ENCODE measurements around the gene KDM6A. TPM values are rescaled to one million over a fixed set of nuclear protein-coding genes. Genes with fewer than 3 reads are reported as not detected.

The KDM6A gene
- total and polyA plus RNA-seq, 9 of the 15 experiments (the other 6 are each of a cell fraction or from before 2014, with no cell fraction given): 8.4 to 34.3 (median 22.9) TPM

GRCh38 chrX:44946771-44947170 is 73.8 kb downstream of the KDM6A start:
- Histone ChIP-seq H3K36me3 (ENCODE audit: control insufficient read depth, insufficient read depth, low read length) (no peaks in the 10 kb centered on the region), H3K4me1 (replicated peaks in 1 of 2; ENCODE audit: control insufficient read depth in 2 of 2, insufficient read depth in 2 of 2, low read length in 2 of 2) (peaks cover 2 to 3% of the 10 kb centered on the region in 2 experiments; a peak in 4 of 5 replicates), H3K79me2 (ENCODE audit: control insufficient read depth, insufficient read depth, low read length) (peaks cover 98% of the 10 kb centered on the region), H3K27ac (ENCODE audit: extremely low read depth, low read depth, low read length) (no peak overlapping the region), H4K20me1 (replicated peaks; ENCODE audit: control insufficient read depth, insufficient read depth, low read length) (no peaks in the 10 kb centered on the region), H3K9me1 (ENCODE audit: control insufficient read depth, insufficient read depth, low read length) (no peaks in the 10 kb centered on the region), H3K9me3 (replicated peaks; ENCODE audit: control insufficient read depth, insufficient read depth, low read depth, low read length) (no peaks in the 10 kb centered on the region; the same call in 1 of the 2 replicates), H3K9ac (ENCODE audit: insufficient read depth in 1 of 2, low read depth in 2 of 2, low read length in 2 of 2) (no peak overlapping the region), H3K4me3 (no peak overlapping the region), H3K27me3 (ENCODE audit: control insufficient read depth in 2 of 2, insufficient read depth in 2 of 2, low read length in 2 of 2) (no peaks in the 10 kb centered on the region), H3K4me2 (ENCODE audit: insufficient read depth, low read length) (no peak overlapping the region), H2AFZ (ENCODE audit: low read depth, low read length) (no peak overlapping the region)
- BruUV-seq (replicated peaks): no TSS peak
- 82% methylated on average over 4 of the region's 4 CpGs for WGBS (ENCODE audit: insufficient coverage, low coverage, missing lambda C conversion rate)
- CTCF ChIA-PET (ENCODE audit: low intra/inter-chr PET ratio): no interaction called here
- DNase-seq (ENCODE audit: extremely low read depth in 1 of 4, low spot score in 3 of 4) (no peak), FAIRE-seq (no peak), ATAC-seq (no peak)
- intact Hi-C loops (cut with micrococcal nuclease): no loop called here
- in situ Hi-C loops (cut with MboI): no loop called here
- POLR2A ChIA-PET: no interaction called here
- TF ChIP-seq NFIC (IDR thresholded peaks at IDR 0.05) (peak; percentile 100), RAD21 (CRISPR knock-in tag; conservative IDR thresholded peaks at IDR 0.05 in 1 of 2, IDR thresholded peaks at IDR 0.05 in 1 of 2) (peak in 1 of 2 experiments; percentile 26; a peak in 1 of 4 replicates), ZNF507 (tag; conservative IDR thresholded peaks at IDR 0.05) (peak; percentile 80), NRF1 (conservative IDR thresholded peaks at IDR 0.05 in 1 of 2, IDR thresholded peaks at IDR 0.05 in 1 of 2) (no peak), SMAD1 (IDR thresholded peaks at IDR 0.05; ENCODE audit: low read depth, low read length, partially characterized antibody) (peak; percentile 85), DMBX1 (CRISPR knock-in tag; IDR thresholded peaks at IDR 0.05; ENCODE audit: borderline replicate concordance) (no peak), NCOA2 (IDR thresholded peaks at IDR 0.05; ENCODE audit: partially characterized antibody in 2 of 2) (peak in 1 of 2 experiments; percentile 68), NFIX (CRISPR knock-in tag; IDR thresholded peaks at IDR 0.05; ENCODE audit: low read depth) (peak; percentile 98)
